PC-3 (cell line): ENCODE measurements around the gene TTLL7. TPM values are rescaled to one million over a fixed set of nuclear protein-coding genes. Genes with fewer than 3 reads are reported as not detected.

Source experiments
- ATAC-seq: fragments of 200-7000 bp; cut with Tn5 transposase; 2 replicates; pipeline ENCODE4 v1.9.1; 2020; ENCODE audit warnings: mild to moderate bottlenecking, moderate library complexity
- Bru-seq: library from RNA; stranded (reverse); fragments of 400-500 nt; gene quantifications from one replicate; lab custom pipeline; 2021; lab: Mats Ljungman, UMichigan
- BruChase-seq, 2 experiments: library from RNA; stranded (reverse); fragments of 400-500 nt; gene quantifications; one replicate each; lab custom pipeline; 2021; lab: Mats Ljungman, UMichigan
- BruUV-seq: library from RNA; stranded (reverse); fragments of 400-500 nt; replicated peaks from 2 replicates; lab custom pipeline; 2021; lab: Mats Ljungman, UMichigan
- CTCF ChIA-PET: fragments of 300-600 bp; sonication (Branson Sonifier 250); formaldehyde crosslinking; loops from one replicate; lab custom pipeline; 2022; ENCODE audit warnings: antibody characterized with exemption; lab: Charles Lee
- POLR2A ChIA-PET: fragments of 300-600 bp; sonication (Branson Sonifier 250); formaldehyde crosslinking; loops from one replicate; lab custom pipeline; 2022; ENCODE audit warnings: antibody characterized with exemption; ENCODE audit not compliant: unreplicated experiment; lab: Charles Lee
- DNase-seq: peaks from one replicate; pipeline ENCODE4 v3.0.0-alpha.2; 2015
- H2AFZ ChIP-seq: fragments of 300-600 bp; sonication (generic); 2 replicates; pipeline ENCODE4 v1.6.0; 2016; ENCODE audit warnings: antibody characterized with exemption, low read length
- H3F3A ChIP-seq: fragments of 300-600 bp; sonication (generic); one replicate; pipeline ENCODE4 v1.6.0; 2017; ENCODE audit warnings: antibody characterized with exemption, low read length, control low read depth, mild to moderate bottlenecking; ENCODE audit not compliant: unreplicated experiment
- H3K27ac ChIP-seq: fragments of 300-600 bp; sonication (generic); 2 replicates; pipeline ENCODE4 v1.5.1; 2016; ENCODE audit warnings: mild to moderate bottlenecking, low read length
- H3K27me3 ChIP-seq: fragments of 300-600 bp; sonication (generic); 2 replicates; pipeline ENCODE4 v1.6.1; 2016; ENCODE audit warnings: low read length, mixed read lengths
- H3K36me3 ChIP-seq: fragments of 300-600 bp; sonication (generic); 2 replicates; pipeline ENCODE4 v1.6.1; 2016; ENCODE audit warnings: low read depth, mixed run types, low read length, mixed read lengths
- H3K4me1 ChIP-seq: fragments of 300-600 bp; sonication (generic); 2 replicates; pipeline ENCODE4 v1.5.1; 2016; ENCODE audit warnings: low read length; ENCODE audit not compliant: insufficient read depth
- H3K4me2 ChIP-seq: fragments of 300-600 bp; sonication (generic); 2 replicates; pipeline ENCODE4 v1.6.0; 2016; ENCODE audit warnings: low read length
- H3K4me3 ChIP-seq: fragments of 300-600 bp; sonication (generic); 2 replicates; pipeline ENCODE4 v1.5.1; 2016; ENCODE audit warnings: mild to moderate bottlenecking, low read length, mixed read lengths
- H3K79me2 ChIP-seq: fragments of 300-600 bp; sonication (generic); 2 replicates; pipeline ENCODE4 v1.6.1; 2017; ENCODE audit warnings: low read length, mixed read lengths
- H3K9ac ChIP-seq: fragments of 300-600 bp; sonication (generic); 2 replicates; pipeline ENCODE4 v1.6.0; 2016; ENCODE audit warnings: mild to moderate bottlenecking, low read length
- H3K9me2 ChIP-seq: fragments of 300-600 bp; sonication (generic); replicated peaks from 2 replicates; pipeline ENCODE4 v1.6.1; 2016; ENCODE audit warnings: mixed run types, low read length, mixed read lengths
- H3K9me3 ChIP-seq: fragments of 300-600 bp; sonication (generic); 2 replicates; pipeline ENCODE4 v1.6.1; 2016; ENCODE audit warnings: low read length, mixed read lengths
- H4K20me1 ChIP-seq: fragments of 300-600 bp; sonication (generic); 2 replicates; pipeline ENCODE4 v1.6.1; 2016; ENCODE audit warnings: low read length, mixed read lengths
- CTCF ChIP-seq: fragments of 300-600 bp; sonication (generic); conservative IDR thresholded peaks from 2 replicates; pipeline ENCODE4 v1.5.1; 2017; ENCODE audit warnings: antibody characterized with exemption, low read depth, mild to moderate bottlenecking, low read length
- EZH2 ChIP-seq: fragments of 300-600 bp; sonication (generic); IDR thresholded peaks from one replicate; pipeline ENCODE4 v1.6.1; 2017; ENCODE audit warnings: antibody characterized with exemption, mild to moderate bottlenecking, low read length; ENCODE audit not compliant: unreplicated experiment
- EZH2phosphoT487 ChIP-seq: fragments of 300-600 bp; sonication (generic); IDR thresholded peaks from 2 replicates; pipeline ENCODE4 v1.6.1; 2018; ENCODE audit warnings: mild to moderate bottlenecking, antibody characterized with exemption, low read length, borderline replicate concordance
- intact Hi-C: fragments of 100-400 bp; cut with micrococcal nuclease; formaldehyde crosslinking; loops from 2 replicates; pipeline ENCODE4 v1.9.0; 2023
- long read RNA-seq: library from polyadenylated mRNA; unstranded; transcript quantifications from one replicate; pipeline ENCODE4 v2.0.0, GENCODE V29; 2021; ENCODE audit not compliant: unreplicated experiment
- total RNA-seq: library from RNA; depleted of rRNA; stranded (reverse); fragments of >200 nt; gene quantifications from 2 replicates; pipeline ENCODE4 v1.2.3, GENCODE V29; 2014; rRNA removed

Gene TTLL7, protein sequence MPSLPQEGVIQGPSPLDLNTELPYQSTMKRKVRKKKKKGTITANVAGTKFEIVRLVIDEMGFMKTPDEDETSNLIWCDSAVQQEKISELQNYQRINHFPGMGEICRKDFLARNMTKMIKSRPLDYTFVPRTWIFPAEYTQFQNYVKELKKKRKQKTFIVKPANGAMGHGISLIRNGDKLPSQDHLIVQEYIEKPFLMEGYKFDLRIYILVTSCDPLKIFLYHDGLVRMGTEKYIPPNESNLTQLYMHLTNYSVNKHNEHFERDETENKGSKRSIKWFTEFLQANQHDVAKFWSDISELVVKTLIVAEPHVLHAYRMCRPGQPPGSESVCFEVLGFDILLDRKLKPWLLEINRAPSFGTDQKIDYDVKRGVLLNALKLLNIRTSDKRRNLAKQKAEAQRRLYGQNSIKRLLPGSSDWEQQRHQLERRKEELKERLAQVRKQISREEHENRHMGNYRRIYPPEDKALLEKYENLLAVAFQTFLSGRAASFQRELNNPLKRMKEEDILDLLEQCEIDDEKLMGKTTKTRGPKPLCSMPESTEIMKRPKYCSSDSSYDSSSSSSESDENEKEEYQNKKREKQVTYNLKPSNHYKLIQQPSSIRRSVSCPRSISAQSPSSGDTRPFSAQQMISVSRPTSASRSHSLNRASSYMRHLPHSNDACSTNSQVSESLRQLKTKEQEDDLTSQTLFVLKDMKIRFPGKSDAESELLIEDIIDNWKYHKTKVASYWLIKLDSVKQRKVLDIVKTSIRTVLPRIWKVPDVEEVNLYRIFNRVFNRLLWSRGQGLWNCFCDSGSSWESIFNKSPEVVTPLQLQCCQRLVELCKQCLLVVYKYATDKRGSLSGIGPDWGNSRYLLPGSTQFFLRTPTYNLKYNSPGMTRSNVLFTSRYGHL
- total RNA-seq: 3.8 and 6.8 TPM in 2 replicates
- Bru-seq, nascent RNA: percentile 58 among the genes with signal in this experiment
- BruChase-seq, experiment 1, labeled RNA remaining after a 6-hour chase: percentile 42 among the genes with signal in this experiment
- BruChase-seq, experiment 2, labeled RNA remaining after a 2-hour chase: percentile 40 among the genes with signal in this experiment
- long read RNA-seq, full-length matches to known transcripts: 3 of 10 reads
- long read RNA-seq, partial matches to known transcripts: 2 of 10 reads
- long read RNA-seq, other reads (novel, unspliced or antisense): 5 of 10 reads

DNA sequence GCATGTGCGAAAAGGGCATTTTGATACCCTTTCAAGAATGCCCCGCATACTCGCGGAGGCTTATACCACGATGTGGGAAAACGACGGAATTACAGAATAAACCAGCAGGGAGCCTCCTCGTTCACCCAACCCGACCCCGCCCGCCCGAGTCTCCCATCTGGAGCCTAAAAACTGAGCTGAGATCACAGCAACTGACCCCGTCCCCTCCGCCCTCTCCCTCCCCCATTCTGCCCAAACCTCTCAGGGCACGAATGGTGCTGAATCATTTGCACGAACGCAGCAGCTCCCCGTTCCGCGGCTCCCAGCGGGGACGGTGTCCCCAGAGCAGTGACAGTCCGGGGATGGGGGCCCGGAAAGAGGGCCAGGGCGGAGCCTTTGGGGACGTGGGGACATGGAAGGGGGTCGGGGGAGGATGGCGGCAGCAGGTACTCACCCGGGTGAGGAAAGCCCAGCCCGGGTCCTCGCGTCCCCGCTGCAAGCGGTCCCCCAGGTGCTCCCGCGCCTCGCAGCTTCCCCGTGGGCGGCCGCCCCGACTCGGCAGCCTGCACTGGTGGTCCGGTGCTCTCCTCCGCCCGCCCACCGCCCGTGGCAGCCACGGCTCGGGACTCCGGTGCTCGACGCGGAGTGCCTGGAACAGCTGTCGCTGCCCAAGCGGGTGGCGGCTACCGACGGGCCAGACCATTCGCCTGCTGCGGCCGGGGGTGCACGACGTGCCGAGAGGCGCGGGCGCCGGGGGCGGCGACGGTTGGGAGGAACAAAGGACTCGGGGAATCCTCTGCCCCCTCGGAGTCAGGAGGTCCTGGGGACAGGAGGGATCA, at the start of gene TTLL7:
Gene TTLL7, minus strand, starts transcription at position 635 of the 818 bp plus-strand sequence. CDS start 46,921 bp downstream, outside the sequence.
- ATAC-seq (peak; percentile 85), DNase-seq (peak; percentile 65)
- intact Hi-C loops: loop anchor here (1.0 to 2.0 kb wide), 2 partner anchors 79 to 124 kb away; no protein-coding TSS in a partner anchor
- Histone ChIP-seq H3K4me1 (peaks cover 16% of the 10 kb centered on the region), H3K9me3 (no peaks in the 10 kb centered on the region), H3K79me2 (no peaks in the 10 kb centered on the region), H3K9ac (peak within 1 kb of the TSS; percentile 99), H3K27me3 (no peaks in the 10 kb centered on the region), H3K4me3 (peak within 1 kb of the TSS; percentile 91), H4K20me1 (no peaks in the 10 kb centered on the region), H3F3A (no peaks in the 10 kb centered on the region), H3K27ac (peak within 1 kb of the TSS; percentile 66), H3K36me3 (no peaks in the 10 kb centered on the region), H3K9me2 (no peaks in the 10 kb centered on the region), H2AFZ (peak within 1 kb of the TSS; percentile 98), H3K4me2 (peak within 1 kb of the TSS; percentile 95)
- no peak for TF ChIP-seq EZH2phosphoT487
- TF ChIP-seq CTCF: no peak
- no peak for TF ChIP-seq EZH2
- BruUV-seq: no TSS peak
- CTCF ChIA-PET: no interaction called here
- POLR2A ChIA-PET: interaction anchor here (0.7 kb wide), 1 partner anchor 10 kb away, joined by 12 read pairs; no protein-coding TSS in a partner anchor

GRCh38 chr1:84042461-84042860, 43.5 kb upstream of the TTLL7 start:
- DNase-seq: no peak
- POLR2A ChIA-PET: no interaction called here
- no peak overlapping the region for H3K27ac ChIP-seq
- H3K9me2 ChIP-seq: no peaks in the 10 kb centered on the region
- H3K9ac ChIP-seq: no peak overlapping the region
- no peak for ATAC-seq
- H2AFZ ChIP-seq: no peak overlapping the region
- H3K4me3 ChIP-seq: no peak overlapping the region
- no peaks in the 10 kb centered on the region for H3K36me3 ChIP-seq
- H3K79me2 ChIP-seq: no peaks in the 10 kb centered on the region
- no peaks in the 10 kb centered on the region for H3K27me3 ChIP-seq
- TF ChIP-seq EZH2phosphoT487: no peak
- TF ChIP-seq EZH2: no peak
- TF ChIP-seq CTCF: no peak
- no peaks in the 10 kb centered on the region for H3K9me3 ChIP-seq
- no peak overlapping the region for H3K4me2 ChIP-seq
- intact Hi-C loops: no loop called here
- peaks cover 13% of the 10 kb centered on the region for H3K4me1 ChIP-seq
- BruUV-seq: no TSS peak
- H3F3A ChIP-seq: no peaks in the 10 kb centered on the region
- CTCF ChIA-PET: no interaction called here
- no peaks in the 10 kb centered on the region for H4K20me1 ChIP-seq
